ENCODE data around the gene RBM42. TPM values are rescaled to one million over a fixed set of nuclear protein-coding genes. Genes with fewer than 3 reads are reported as not detected.

RBM42 gene
- total RNA-seq, 4 donors from 2014 or later, result 77.4 to 88.3 (median 80.0) TPM

DNA sequence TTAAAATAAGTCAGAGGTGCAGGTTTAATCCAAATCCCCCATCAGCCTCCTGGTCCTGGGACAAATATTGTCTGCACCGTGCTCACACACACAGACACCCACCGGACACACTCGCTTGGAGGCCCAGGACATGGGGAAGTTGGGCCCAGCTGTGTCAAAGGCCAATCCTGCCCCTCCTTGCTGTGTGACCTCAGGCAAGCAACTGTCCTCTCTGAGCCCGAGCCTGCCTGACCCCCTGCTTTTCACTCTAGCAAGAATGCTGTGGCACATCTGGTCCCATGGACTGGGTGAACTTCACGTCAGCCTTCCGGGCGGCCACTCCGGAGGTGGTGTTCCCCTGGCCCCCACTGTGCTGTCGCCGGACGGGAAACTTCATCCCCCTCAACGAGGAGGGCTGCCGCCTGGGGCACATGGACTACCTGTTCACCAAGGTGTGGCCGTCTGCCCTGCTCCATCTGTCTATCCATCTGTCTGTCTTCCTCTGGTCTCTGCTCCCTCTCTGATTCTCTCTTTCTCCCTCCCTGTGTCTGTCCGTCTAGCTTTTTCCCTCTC lies 46.8 kb downstream of the RBM42 start:
- peaks cover 0 to 6% (median 0%) of the 10 kb centered on the region in 4 donors for H3K4me1 ChIP-seq
- H3K4me3 ChIP-seq, result no peak overlapping the region
- WGBS, 2 donors, result 68 to 76% methylated on average over 15 of the region's 15 CpGs
- peaks cover 0 to 47% of the 10 kb centered on the region in 2 donors for H3K27me3 ChIP-seq
- no peaks in the 10 kb centered on the region for H3K9me3 ChIP-seq
- H3K36me3 ChIP-seq, result no peaks in the 10 kb centered on the region
- no peak for DNase-seq (ENCODE audit: low spot score in 2 of 2)
- no peak for TF ChIP-seq POLR2A (IDR thresholded peaks at IDR 0.05)
- no peak for TF ChIP-seq EP300 (IDR thresholded peaks at IDR 0.05)
- TF ChIP-seq, protein P1, sequence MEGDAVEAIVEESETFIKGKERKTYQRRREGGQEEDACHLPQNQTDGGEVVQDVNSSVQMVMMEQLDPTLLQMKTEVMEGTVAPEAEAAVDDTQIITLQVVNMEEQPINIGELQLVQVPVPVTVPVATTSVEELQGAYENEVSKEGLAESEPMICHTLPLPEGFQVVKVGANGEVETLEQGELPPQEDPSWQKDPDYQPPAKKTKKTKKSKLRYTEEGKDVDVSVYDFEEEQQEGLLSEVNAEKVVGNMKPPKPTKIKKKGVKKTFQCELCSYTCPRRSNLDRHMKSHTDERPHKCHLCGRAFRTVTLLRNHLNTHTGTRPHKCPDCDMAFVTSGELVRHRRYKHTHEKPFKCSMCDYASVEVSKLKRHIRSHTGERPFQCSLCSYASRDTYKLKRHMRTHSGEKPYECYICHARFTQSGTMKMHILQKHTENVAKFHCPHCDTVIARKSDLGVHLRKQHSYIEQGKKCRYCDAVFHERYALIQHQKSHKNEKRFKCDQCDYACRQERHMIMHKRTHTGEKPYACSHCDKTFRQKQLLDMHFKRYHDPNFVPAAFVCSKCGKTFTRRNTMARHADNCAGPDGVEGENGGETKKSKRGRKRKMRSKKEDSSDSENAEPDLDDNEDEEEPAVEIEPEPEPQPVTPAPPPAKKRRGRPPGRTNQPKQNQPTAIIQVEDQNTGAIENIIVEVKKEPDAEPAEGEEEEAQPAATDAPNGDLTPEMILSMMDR (IDR thresholded peaks at IDR 0.05), result no peak
- no peak overlapping the region for H3K27ac ChIP-seq

Other genes with a start within 250 kb of the RBM42 start
- gene FFAR2, start 180.8 kb upstream of the RBM42 start, total RNA-seq, result under 1 TPM in 1 of 4 donors, not detected in 3; 0.22 TPM
- gene KRTDAP, start 138.6 kb upstream of the RBM42 start, total RNA-seq, result not detected
- 10 to 100 TPM in 3 of 4 donors, 1 to 10 TPM in 1; 8.2 to 33.5 (median 26.5) TPM for gene DMKN, start 115.4 kb upstream of the RBM42 start, total RNA-seq
- not detected for gene SBSN, start 100.7 kb upstream of the RBM42 start, total RNA-seq
- not detected for gene GAPDHS, start 95.6 kb upstream of the RBM42 start, total RNA-seq
- gene TMEM147, start 83.4 kb upstream of the RBM42 start, total RNA-seq, result 100 to 1,000 TPM in 1 of 4 donors, 10 to 100 TPM in 3; 63.8 to 103 (median 68.2) TPM
- gene ATP4A, start 65.4 kb upstream of the RBM42 start, total RNA-seq, result under 1 TPM in 1 of 4 donors, not detected in 3; 0.63 TPM
- not detected for gene PMIS2, start 42.9 kb upstream of the RBM42 start, total RNA-seq
- gene HAUS5, start 16.3 kb upstream of the RBM42 start, total RNA-seq, result 10 to 100 TPM in 3 of 4 donors, 1 to 10 TPM in 1; 9.8 to 17.1 (median 11.0) TPM
- gene ETV2, start 12.7 kb downstream of the RBM42 start, total RNA-seq, result 1 to 10 TPM in 1 of 4 donors, under 1 TPM in 1, not detected in 2; 0.84 to 2.2 TPM
- 100 to 1,000 TPM; 293 to 338 (median 316) TPM for gene COX6B1, start 19.3 kb downstream of the RBM42 start, total RNA-seq
- gene UPK1A, start 37.5 kb downstream of the RBM42 start, total RNA-seq, result not detected
- not detected for gene ZBTB32, start 75.5 kb downstream of the RBM42 start, total RNA-seq
- 10 to 100 TPM; 12.9 to 38.7 (median 25.5) TPM for gene KMT2B, start 89.0 kb downstream of the RBM42 start, total RNA-seq
- gene IGFLR1, start 113.4 kb downstream of the RBM42 start, total RNA-seq, result 10 to 100 TPM in 2 of 4 donors, 1 to 10 TPM in 2; 4.8 to 25.5 (median 10.7) TPM
- gene U2AF1L4, start 116.4 kb downstream of the RBM42 start, total RNA-seq, result 10 to 100 TPM; 17.8 to 51.1 (median 43.2) TPM
- gene PSENEN, start 116.6 kb downstream of the RBM42 start, total RNA-seq, result 10 to 100 TPM; 33.1 to 46.7 (median 40.3) TPM
- gene LIN37, start 119.5 kb downstream of the RBM42 start, total RNA-seq, result 10 to 100 TPM; 18.1 to 32.7 (median 20.6) TPM
- gene HSPB6, start 128.0 kb downstream of the RBM42 start, total RNA-seq, result 100 to 1,000 TPM in 3 of 4 donors, 10 to 100 TPM in 1; 85.2 to 190 (median 124) TPM
- gene PROSER3, start 129.1 kb downstream of the RBM42 start, total RNA-seq, result 10 to 100 TPM; 14.2 to 32.7 (median 19.9) TPM
- gene ARHGAP33, start 146.5 kb downstream of the RBM42 start, total RNA-seq, result 10 to 100 TPM in 3 of 4 donors, 1 to 10 TPM in 1; 6.6 to 46.8 (median 26.1) TPM
- not detected for gene PRODH2, start 183.8 kb downstream of the RBM42 start, total RNA-seq
- not detected for gene NPHS1, start 223.5 kb downstream of the RBM42 start, total RNA-seq
- gene KIRREL2, start 227.9 kb downstream of the RBM42 start, total RNA-seq, result under 1 TPM in 1 of 4 donors, not detected in 3; 0.44 TPM
- 10 to 100 TPM in 2 of 4 donors, 1 to 10 TPM in 2; 8.7 to 19.7 (median 10.7) TPM for gene APLP1, start 239.5 kb downstream of the RBM42 start, total RNA-seq